H1 (cell line): ENCODE data around the gene ACRV1. TPM values are rescaled to one million over a fixed set of nuclear protein-coding genes. Genes with fewer than 3 reads are reported as not detected.

ENCODE experiments used
- CTCF ChIA-PET: fragments of 300-600 bp; sonication (Branson Sonifier 250); formaldehyde crosslinking; loops from one replicate; lab custom pipeline; 2021; ENCODE audit not compliant: partially characterized antibody; lab: Charles Lee
- POLR2A ChIA-PET: fragments of 300-600 bp; sonication (Branson Sonifier 250); formaldehyde crosslinking; loops from one replicate; lab custom pipeline; 2021; ENCODE audit warnings: inconsistent platforms; ENCODE audit not compliant: partially characterized antibody; lab: Charles Lee
- DNase-seq, 2 experiments: peaks; one replicate each; pipeline versions ENCODE4 v3.0.0 to v3.0.0-alpha.2; 2010 to 2022; ENCODE audit warnings: low spot score in 2 of 2, low read depth in 1 of 2, mixed read lengths in 1 of 2
- FAIRE-seq: peaks from 2 replicates; lab custom pipeline; 2011; peaks lifted over from hg19 to GRCh38; lab: Jason Lieb, UNC
- H2AFZ ChIP-seq: 2 replicates; pipeline ENCODE4 v1.8.1; 2012; ENCODE audit warnings: low read length, inconsistent platforms
- H2AK5ac ChIP-seq: 2 replicates; pipeline ENCODE4 v1.6.1; 2013; ENCODE audit warnings: low read depth, low read length
- H2BK120ac ChIP-seq: replicated peaks from 2 replicates; pipeline ENCODE3; 2013; ENCODE audit warnings: low read depth, low read length, inconsistent platforms
- H2BK12ac ChIP-seq: 2 replicates; pipeline ENCODE4 v1.6.1; 2013; ENCODE audit warnings: low read depth, low read length
- H2BK15ac ChIP-seq: 2 replicates; pipeline ENCODE4 v1.6.1; 2013; ENCODE audit warnings: low read length
- H2BK20ac ChIP-seq: 2 replicates; pipeline ENCODE4 v1.6.1; 2013; ENCODE audit warnings: low read length
- H2BK5ac ChIP-seq: 2 replicates; pipeline ENCODE4 v1.6.1; 2013; ENCODE audit warnings: low read depth, low read length
- H3K14ac ChIP-seq: 2 replicates; pipeline ENCODE4 v1.6.1; 2013; ENCODE audit warnings: inconsistent platforms; ENCODE audit not compliant: insufficient read length
- H3K18ac ChIP-seq: 2 replicates; pipeline ENCODE4 v1.6.1; 2013; ENCODE audit warnings: low read length; ENCODE audit errors: extremely low read depth
- H3K23ac ChIP-seq: 2 replicates; pipeline ENCODE4 v1.6.1; 2013; ENCODE audit warnings: inconsistent platforms; ENCODE audit not compliant: insufficient read length
- H3K23me2 ChIP-seq: 2 replicates; pipeline ENCODE4 v1.6.1; 2013; ENCODE audit warnings: low read depth, low read length
- H3K27ac ChIP-seq: 2 replicates; pipeline ENCODE4 v1.6.1; 2011; ENCODE audit warnings: low read depth, low read length, inconsistent platforms
- H3K27me3 ChIP-seq, 4 experiments: replicated peaks in 1 of 4; 1 replicate in 1 of 4; 2 replicates in 3 of 4; pipeline versions ENCODE4 v1.6.1 to v1.8.1; 2011 to 2013; ENCODE audit warnings: low read length in 3 of 4, mild to moderate bottlenecking in 3 of 4, inconsistent platforms in 2 of 4, mixed read lengths in 2 of 4, moderate library complexity in 1 of 4; ENCODE audit not compliant: control insufficient read depth in 3 of 4, insufficient read depth in 3 of 4; ENCODE audit errors: extremely low read depth in 1 of 4
- H3K36me3 ChIP-seq, 4 experiments: 2 replicates each; pipeline versions ENCODE4 v1.6.1 to v1.8.1; 2011 to 2013; ENCODE audit warnings: mild to moderate bottlenecking in 4 of 4, low read length in 3 of 4, moderate library complexity in 2 of 4, control low read depth in 1 of 4, inconsistent platforms in 1 of 4; ENCODE audit not compliant: insufficient read depth in 4 of 4, control insufficient read depth in 2 of 4
- H3K4ac ChIP-seq: replicated peaks from 2 replicates; pipeline ENCODE3; 2013; ENCODE audit warnings: low read length, low read depth, mixed read lengths, inconsistent platforms; ENCODE audit not compliant: insufficient read length
- H3K4me1 ChIP-seq, 4 experiments: replicated peaks in 1 of 4; 1 replicate in 1 of 4; 2 replicates in 3 of 4; pipeline versions ENCODE4 v1.6.1 to v1.8.1; 2011 to 2013; ENCODE audit warnings: low read length in 3 of 4, inconsistent platforms in 2 of 4, mixed read lengths in 1 of 4; ENCODE audit not compliant: insufficient read depth in 4 of 4, control insufficient read depth in 3 of 4
- H3K4me2 ChIP-seq, 2 experiments: 2 replicates each; pipeline versions ENCODE4 v1.6.1 to v1.8.1; 2011 to 2013; ENCODE audit warnings: low read depth in 2 of 2, low read length in 2 of 2, control low read depth in 1 of 2, inconsistent platforms in 1 of 2, mild to moderate bottlenecking in 1 of 2; ENCODE audit not compliant: insufficient read depth in 1 of 2
- H3K4me3 ChIP-seq, 4 experiments: fragments of 200-600, 300-600 bp in 1 of 4; sonication (generic), shearing (Covaris generic), sonication (Bioruptor Twin) in 1 of 4; 2 replicates each; pipeline versions ENCODE4 v1.5.1 to v1.8.1; 2011 to 2016; ENCODE audit warnings: low read length in 4 of 4, low read depth in 3 of 4, control low read depth in 2 of 4, inconsistent platforms in 2 of 4, mild to moderate bottlenecking in 2 of 4, mixed read lengths in 1 of 4, moderate library complexity in 1 of 4; ENCODE audit not compliant: insufficient read depth in 2 of 4; ENCODE audit errors: extremely low read depth in 1 of 4
- H3K56ac ChIP-seq: replicated peaks from 2 replicates; pipeline ENCODE3; 2013; ENCODE audit warnings: low read depth, mild to moderate bottlenecking, mixed read lengths, low read length, inconsistent platforms; ENCODE audit not compliant: insufficient read length
- H3K79me1 ChIP-seq: 2 replicates; pipeline ENCODE4 v1.6.1; 2013; ENCODE audit warnings: low read depth, low read length, control low read depth
- H3K79me2 ChIP-seq, 2 experiments: 2 replicates each; pipeline versions ENCODE4 v1.6.1 to v1.8.1; 2012 to 2013; ENCODE audit warnings: low read length in 2 of 2, mild to moderate bottlenecking in 2 of 2, inconsistent platforms in 1 of 2; ENCODE audit not compliant: insufficient read depth in 2 of 2, control insufficient read depth in 1 of 2
- H3K9ac ChIP-seq, 4 experiments: replicated peaks in 1 of 4; 1 replicate in 1 of 4; 2 replicates in 3 of 4; pipeline versions ENCODE4 v1.6.1 to v1.8.1; 2011 to 2013; ENCODE audit warnings: low read depth in 3 of 4, low read length in 3 of 4, control low read depth in 2 of 4, mild to moderate bottlenecking in 2 of 4, moderate library complexity in 2 of 4, inconsistent platforms in 1 of 4; ENCODE audit errors: extremely low read depth in 1 of 4
- H3K9me3 ChIP-seq, 2 experiments: 2 replicates each; pipeline versions ENCODE4 v1.6.1 to v1.8.1; 2012 to 2013; ENCODE audit warnings: mild to moderate bottlenecking in 2 of 2, moderate library complexity in 2 of 2, control low read depth in 1 of 2, inconsistent platforms in 1 of 2, low read depth in 1 of 2, low read length in 1 of 2, mixed read lengths in 1 of 2; ENCODE audit not compliant: insufficient read depth in 2 of 2
- H4K20me1 ChIP-seq, 2 experiments: replicated peaks in 1 of 2; 2 replicates each; pipeline versions ENCODE3 to v1.8.1; 2011 to 2013; ENCODE audit warnings: inconsistent platforms in 2 of 2, low read length in 2 of 2, mild to moderate bottlenecking in 1 of 2; ENCODE audit not compliant: insufficient read depth in 2 of 2, control insufficient read depth in 1 of 2
- H4K5ac ChIP-seq: 2 replicates; pipeline ENCODE4 v1.6.1; 2013; ENCODE audit warnings: low read length, low read depth, mixed read lengths, inconsistent platforms; ENCODE audit not compliant: insufficient read length
- H4K8ac ChIP-seq: 2 replicates; pipeline ENCODE4 v1.8.0; 2013; ENCODE audit warnings: mild to moderate bottlenecking, moderate library complexity, low read length, inconsistent platforms; ENCODE audit not compliant: insufficient read depth; ENCODE audit errors: extremely low read depth
- H4K91ac ChIP-seq: replicated peaks from 2 replicates; pipeline ENCODE3; 2013; ENCODE audit warnings: low read length, mixed read lengths, inconsistent platforms; ENCODE audit not compliant: insufficient read length
- GABPA ChIP-seq: IDR thresholded peaks from 2 replicates; pipeline ENCODE4 v1.6.1; 2011; ENCODE audit warnings: mild to moderate bottlenecking, low read length, moderate library complexity, borderline replicate concordance; ENCODE audit not compliant: insufficient read depth
- KDM4A ChIP-seq: IDR thresholded peaks from one replicate; pipeline ENCODE4 v1.7.1; 2012; ENCODE audit warnings: low read depth, mild to moderate bottlenecking, moderate library complexity, low read length, inconsistent platforms; ENCODE audit not compliant: severe bottlenecking
- MAX ChIP-seq: IDR thresholded peaks from 2 replicates; pipeline ENCODE4 v1.6.1; 2012; ENCODE audit warnings: inconsistent platforms
- PHF8 ChIP-seq: fragments of 200-600 bp; sonication (generic); conservative IDR thresholded peaks from 2 replicates; pipeline ENCODE4 v1.7.1; 2012; ENCODE audit warnings: low read depth, mild to moderate bottlenecking, inconsistent platforms, low read length, moderate library complexity
- RBBP5 ChIP-seq: IDR thresholded peaks from 2 replicates; pipeline ENCODE4 v1.7.1; 2012; ENCODE audit warnings: low read depth, mild to moderate bottlenecking, inconsistent platforms, low read length, moderate library complexity, borderline replicate concordance
- SIN3A ChIP-seq, 2 experiments: IDR thresholded peaks in 1 of 2; conservative IDR thresholded peaks in 1 of 2; 2 replicates each; pipeline ENCODE4 v1.6.1; 2011 to 2012; ENCODE audit warnings: low read length in 2 of 2, improper control_type of control experiment in 1 of 2, low read depth in 1 of 2, mild to moderate bottlenecking in 1 of 2
- TAF7 ChIP-seq: optimal IDR thresholded peaks from 2 replicates; pipeline ENCODE3; 2011; ENCODE audit warnings: low read depth, mild to moderate bottlenecking, inconsistent platforms, low read length, moderate library complexity, borderline replicate concordance
- TCF12 ChIP-seq: IDR thresholded peaks from 2 replicates; pipeline ENCODE4 v1.6.1; 2011; ENCODE audit warnings: low read depth, mild to moderate bottlenecking, low read length
- YY1 ChIP-seq: IDR thresholded peaks from 2 replicates; pipeline ENCODE4 v1.6.1; 2011; ENCODE audit warnings: low read depth, mild to moderate bottlenecking, low read length
- WGBS, 2 experiments: shearing (Covaris generic) in 1 of 2; methylation state at CpG; one replicate each; pipeline versions ENCODE4 v1.1.6 to v1.1.7; 2013 to 2015; ENCODE audit warnings: low lambda C conversion rate in 2 of 2, mixed read lengths in 2 of 2, inconsistent platforms in 1 of 2, low coverage in 1 of 2, missing lambda C conversion rate in 1 of 2; ENCODE audit not compliant: insufficient replicate concordance in 2 of 2, insufficient coverage in 1 of 2, insufficient read length in 1 of 2; ENCODE audit errors: extremely low coverage in 1 of 2, missing lambda C conversion rate in 1 of 2; 5-methylcytosine and 5-hydroxymethylcytosine counted together
- polyA plus RNA-seq, 7 experiments: library from polyadenylated mRNA; depleted of rRNA in 3 of 7; stranded (reverse) in 5 of 7; unstranded in 2 of 7; fragments of >200 nt in 5 of 7; fragments of 200-250 nt in 2 of 7; gene quantifications; 1 replicate in 5 of 7; 2 replicates in 1 of 7; 4 replicates in 1 of 7; pipeline versions ENCODE4 v1.2.1 to v1.2.3, GENCODE V29; 2011 to 2013; ENCODE audit warnings: missing spikeins in 2 of 7, mixed read lengths in 2 of 7
- total RNA-seq: library from RNA; stranded (reverse); fragmentation: NEBNext Ultra II Directional; extraction: Animal tissue kit (Norgen Biotek cat#: 25700); gene quantifications from 2 replicates; pipeline ENCODE4 v1.2.1, GENCODE V29; 2021
- TF ChIP-seq, protein P1 (sequence below): IDR thresholded peaks from 2 replicates; pipeline ENCODE4 v1.6.1; 2012; ENCODE audit warnings: low read length, inconsistent platforms

ACRV1 gene
- total and polyA plus RNA-seq, 2 of the 8 experiments (the other 6 are each of a cell fraction or from before 2014, with no cell fraction given): 0.06 TPM; not detected in 1

DNA sequence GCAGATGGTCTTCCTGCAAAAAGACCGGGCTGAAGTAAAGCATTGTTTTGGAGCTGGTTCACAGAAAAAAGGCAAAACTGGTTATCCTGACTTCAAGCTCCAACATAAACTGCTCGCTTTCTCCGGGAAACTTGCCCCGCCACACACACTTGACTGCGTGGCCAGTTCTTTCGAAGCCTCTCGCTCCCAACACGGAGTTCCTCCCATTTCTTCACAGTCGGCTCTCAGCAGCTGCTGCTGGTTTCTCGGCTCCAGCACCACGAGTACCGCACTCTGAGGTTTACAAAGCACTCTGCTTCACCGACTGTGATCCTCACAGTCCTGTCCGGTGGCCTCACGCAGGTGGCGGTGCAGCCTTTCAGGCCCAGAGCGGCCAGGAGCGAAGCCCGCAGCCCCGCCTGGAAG lies 55.4 kb downstream of the ACRV1 start:
- Histone ChIP-seq H3K56ac (peak overlapping the region; percentile 63), H3K4me2 (peak overlapping the region; percentile 75 to 86), H4K91ac (no peak overlapping the region), H3K9me3 (no peaks in the 10 kb centered on the region), H2BK120ac (no peak overlapping the region), H3K23me2 (peaks cover 4% of the 10 kb centered on the region), H2BK20ac (no peak overlapping the region), H2AFZ (peak overlapping the region; percentile 44; the same call in 1 of the 2 replicates), H3K4me1 (peaks cover 0 to 5% (median 2%) of the 10 kb centered on the region in 4 experiments; a peak in 3 of 7 replicates), H2AK5ac (no peak overlapping the region), H2BK15ac (no peak overlapping the region), H3K79me1 (no peaks in the 10 kb centered on the region; the same call in 1 of the 2 replicates), H2BK5ac (peak overlapping the region; percentile 94), H4K20me1 (no peaks in the 10 kb centered on the region), H4K5ac (peak overlapping the region; percentile 92), H3K79me2 (peaks cover 8 to 33% of the 10 kb centered on the region in 2 experiments; a peak in 3 of 4 replicates), H3K4me3 (peak overlapping the region; percentile 82 to 97 (median 92)), H3K14ac (no peak overlapping the region), H3K27ac (peak overlapping the region; percentile 98), H3K23ac (no peak overlapping the region), H3K36me3 (peaks cover 6 to 46% (median 26%) of the 10 kb centered on the region in 4 experiments), H4K8ac (peak overlapping the region; percentile 98), H3K4ac (peak overlapping the region; percentile 50), H3K18ac (peak overlapping the region; percentile 93; the same call in 1 of the 2 replicates), H2BK12ac (peak overlapping the region; percentile 55; the same call in 1 of the 2 replicates), H3K9ac (peak overlapping the region; percentile 90 to 97 (median 93)), H3K27me3 (no peaks in the 10 kb centered on the region)
- FAIRE-seq: no peak
- POLR2A ChIA-PET: interaction anchor here (0.8 to 4.0 kb wide), 20 partner anchors 9 to 436 kb away, joined by 3 to 49 read pairs (median 6); partner anchors contain the start of genes EI24, FEZ1, HYLS1 and STT3A
- CTCF ChIA-PET: interaction anchor here (0.6 to 1.3 kb wide), 5 partner anchors 9 to 689 kb away, joined by 3 to 4 read pairs (median 3); no protein-coding TSS in a partner anchor
- DNase-seq: peak in 1 of 2 experiments; percentile 43
- 15% methylated on average over 20 of the region's 20 CpGs; no CpG with 5 or more reads in 1 of the 2 experiments for WGBS, 2 experiments
- TF ChIP-seq, protein P1, sequence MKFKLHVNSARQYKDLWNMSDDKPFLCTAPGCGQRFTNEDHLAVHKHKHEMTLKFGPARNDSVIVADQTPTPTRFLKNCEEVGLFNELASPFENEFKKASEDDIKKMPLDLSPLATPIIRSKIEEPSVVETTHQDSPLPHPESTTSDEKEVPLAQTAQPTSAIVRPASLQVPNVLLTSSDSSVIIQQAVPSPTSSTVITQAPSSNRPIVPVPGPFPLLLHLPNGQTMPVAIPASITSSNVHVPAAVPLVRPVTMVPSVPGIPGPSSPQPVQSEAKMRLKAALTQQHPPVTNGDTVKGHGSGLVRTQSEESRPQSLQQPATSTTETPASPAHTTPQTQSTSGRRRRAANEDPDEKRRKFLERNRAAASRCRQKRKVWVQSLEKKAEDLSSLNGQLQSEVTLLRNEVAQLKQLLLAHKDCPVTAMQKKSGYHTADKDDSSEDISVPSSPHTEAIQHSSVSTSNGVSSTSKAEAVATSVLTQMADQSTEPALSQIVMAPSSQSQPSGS: no peak; the same call in 1 of the 2 replicates
- no peak for TF ChIP-seq SIN3A (conservative IDR thresholded peaks at IDR 0.05 in 1 of 2, IDR thresholded peaks at IDR 0.05 in 1 of 2; ENCODE audit: low read depth in 1 of 2, low read length in 2 of 2)
- TF ChIP-seq YY1: no peak
- no peak for TF ChIP-seq RBBP5
- TF ChIP-seq PHF8: no peak
- TF ChIP-seq MAX: peak; percentile 83
- peak; percentile 11 for TF ChIP-seq KDM4A
- no peak for TF ChIP-seq TCF12
- peak; percentile 30 for TF ChIP-seq TAF7
- TF ChIP-seq GABPA: no peak
